Stimulated activated CD8-positive, alpha-beta memory T cell treated with anti-CD3 and anti-CD28 coated beads, Interleukin-2, amount 100 ng/mL, for 1 hour (primary cell): ENCODE results near the gene ATCAY.

Experiments
- DNase-seq, 2 donors: peaks; one replicate each; pipeline ENCODE4 v3.0.0-alpha.2; 2020; ENCODE audit warnings: low read depth in 2 of 2

Gene ATCAY

DNA sequence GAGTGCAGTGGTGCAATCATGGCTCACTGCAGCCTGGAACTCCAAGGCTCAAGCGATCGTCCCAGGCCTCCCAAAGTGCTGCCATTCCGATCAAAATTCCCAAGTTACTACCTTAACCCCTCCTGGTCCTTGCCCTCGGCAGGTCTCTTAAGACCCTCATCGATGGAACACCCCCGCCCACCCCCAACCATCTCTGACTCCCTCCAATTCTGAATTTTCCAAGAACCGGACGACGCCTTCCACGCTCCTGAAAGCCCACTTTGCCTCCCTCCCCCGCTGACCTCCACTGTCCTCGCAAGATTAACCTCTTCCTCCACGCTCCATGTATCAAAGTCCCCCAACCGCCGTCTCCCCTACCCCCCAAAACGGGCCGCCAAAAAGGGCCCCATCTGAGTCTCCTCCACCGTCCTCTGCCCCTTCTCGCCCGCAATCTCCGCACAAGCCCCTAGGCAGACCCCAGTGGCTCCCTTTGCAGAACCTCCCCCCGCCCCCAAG is 89.9 kb downstream of the ATCAY start:
- DNase-seq, result no peak

DNA sequence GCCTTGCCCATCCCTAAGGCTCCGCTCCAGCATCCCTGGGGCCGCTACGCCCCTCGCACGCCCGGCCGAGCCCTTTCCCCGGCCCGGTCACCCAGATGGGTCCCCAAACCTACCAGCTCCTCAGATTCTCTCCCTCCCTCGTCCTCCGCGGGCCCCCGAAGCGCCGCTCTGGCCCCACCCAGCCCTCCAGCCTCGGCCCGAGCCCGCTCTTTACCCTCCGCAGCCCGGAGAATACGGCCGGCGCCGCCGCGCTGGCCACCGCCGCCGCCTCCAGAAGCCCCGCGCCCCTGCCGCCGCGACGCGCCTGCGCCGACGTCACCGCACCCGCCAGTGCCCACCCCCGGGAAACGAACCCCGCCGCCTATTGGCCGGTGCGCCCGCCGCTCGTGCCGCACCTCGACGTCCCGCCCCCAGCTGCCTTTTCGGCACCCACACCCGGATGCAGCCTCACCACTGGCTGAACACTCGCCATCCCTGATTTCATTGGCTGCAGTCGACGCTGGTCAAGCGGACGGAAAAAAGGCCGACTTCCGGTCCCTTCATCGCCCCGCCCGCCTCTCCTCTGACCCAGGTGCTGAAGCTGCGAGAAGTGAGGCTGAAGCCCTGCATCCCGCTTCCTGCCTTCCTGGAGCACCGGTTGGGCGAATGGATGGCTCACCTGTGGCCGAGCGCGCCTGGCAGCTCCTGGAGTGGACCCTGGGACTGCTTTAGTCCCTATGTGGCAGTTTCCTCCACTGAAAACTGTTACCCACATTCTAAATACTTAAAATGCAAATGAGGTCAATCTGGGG is 90.5 kb downstream of the ATCAY start, which contains the start of gene DAPK3:
Gene DAPK3, minus strand, starts transcription at position 292 of the 791 bp plus-strand sequence. CDS start 1,364 bp downstream, outside the sequence.
- DNase-seq, result peak; percentile 83

DNA sequence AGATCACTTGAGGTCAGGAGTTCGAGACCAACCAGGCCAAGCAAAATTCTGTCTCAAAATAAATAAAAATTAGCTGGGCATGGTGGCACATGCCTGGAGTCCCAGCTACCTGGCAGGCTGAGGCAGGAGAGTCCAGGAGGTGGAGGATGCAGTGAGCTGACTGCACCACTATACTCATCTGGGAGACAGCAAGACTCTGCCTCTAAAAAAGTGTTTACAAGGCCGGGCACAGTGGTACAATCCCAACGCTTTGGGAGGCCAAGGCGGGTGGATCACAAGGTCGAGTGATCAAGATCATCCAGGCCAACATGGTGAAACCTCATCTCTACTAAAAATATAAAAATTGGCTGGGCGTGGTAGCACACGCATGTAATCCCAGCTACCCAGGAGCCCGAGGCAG is 94.7 kb downstream of the ATCAY start:
- DNase-seq, result no peak

DNA sequence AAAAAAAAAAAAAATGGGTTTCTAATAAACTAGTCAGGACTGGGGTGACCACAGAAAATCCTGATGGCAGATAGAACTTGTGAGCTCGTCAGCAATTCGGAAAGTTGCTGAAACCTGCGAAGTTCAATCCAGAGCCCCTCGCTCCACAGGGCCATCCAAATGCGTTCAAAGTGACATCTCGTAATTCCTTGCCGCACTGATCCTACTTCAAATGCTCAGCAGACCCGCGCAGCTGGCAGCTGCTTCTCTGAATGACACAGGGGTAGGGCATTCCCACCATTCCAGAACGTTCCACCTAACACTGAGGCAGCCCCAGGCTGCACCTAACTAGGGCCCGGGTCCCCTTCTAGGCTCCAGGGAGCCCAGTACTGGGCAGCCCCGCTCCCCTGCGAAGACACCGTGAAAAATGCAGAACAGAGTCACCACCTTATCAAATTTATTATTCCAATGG is 95.2 kb downstream of the ATCAY start:
- DNase-seq, result no peak

DNA sequence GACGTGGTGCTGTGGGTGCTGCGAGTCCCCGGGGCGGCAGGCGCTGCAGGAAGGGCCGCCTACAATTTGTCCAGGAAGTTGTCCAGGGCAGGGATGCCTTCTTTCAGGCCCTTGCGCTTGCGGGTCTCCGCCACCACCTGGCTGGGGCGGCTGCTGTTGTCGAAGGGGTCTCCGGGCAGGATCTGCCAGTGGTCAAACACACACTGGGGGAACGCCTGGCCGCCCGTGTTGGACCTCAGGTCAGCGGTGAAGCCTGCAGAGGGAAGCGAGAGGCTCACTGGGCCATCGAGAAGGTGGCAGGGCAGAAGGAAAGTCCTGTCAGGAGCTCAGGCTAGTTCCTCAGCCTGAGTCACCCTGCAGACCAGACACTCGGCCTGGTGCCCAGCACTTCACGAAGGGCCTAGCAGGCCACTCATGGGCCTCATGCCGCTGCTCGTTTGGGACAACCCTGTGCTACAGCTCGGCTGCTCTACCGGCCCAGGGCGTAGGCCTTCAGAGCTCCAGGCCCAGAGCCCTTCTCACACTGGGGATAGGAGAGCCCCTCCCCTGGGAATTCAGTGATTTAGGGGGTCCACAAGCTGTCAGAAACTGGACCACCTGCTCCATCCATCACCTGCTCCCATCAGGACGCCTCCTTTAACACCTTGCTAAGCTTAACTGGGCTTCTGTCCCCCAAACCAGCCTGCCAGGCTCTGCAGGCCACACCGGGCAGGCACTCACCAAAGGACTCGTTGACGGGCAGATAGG is 96.2 kb downstream of the ATCAY start:
- no peak for DNase-seq
